HepG2 (cell line): ENCODE data around the gene ESRP2. TPM values are rescaled to one million over a fixed set of nuclear protein-coding genes. Genes with fewer than 3 reads are reported as not detected.

Experiments used
- ARID2 ChIP-seq: sonication (generic); formaldehyde crosslinking; IDR thresholded peaks from 2 replicates; pipeline ENCODE4 v1.8.1; 2022; ENCODE audit warnings: mild to moderate bottlenecking, missing genetic modification reagents, borderline replicate concordance
- CTCF ChIP-seq: sonication (generic); formaldehyde crosslinking; IDR thresholded peaks from 2 replicates; pipeline ENCODE4 v1.5.0; 2020; ENCODE audit warnings: mild to moderate bottlenecking, missing genetic modification reagents, moderate library complexity
- HHEX ChIP-seq: IDR thresholded peaks from 2 replicates; pipeline ENCODE4 v1.6.1; 2016; ENCODE audit warnings: control low read depth
- HMGXB3 ChIP-seq: sonication (generic); formaldehyde crosslinking; IDR thresholded peaks from 2 replicates; pipeline ENCODE4 v1.4.0; 2020; ENCODE audit warnings: missing genetic modification reagents, borderline replicate concordance
- IRX3 ChIP-seq: sonication (generic); formaldehyde crosslinking; IDR thresholded peaks from 2 replicates; pipeline ENCODE4 v1.8.1; 2023; ENCODE audit warnings: mild to moderate bottlenecking, low read depth, missing genetic modification reagents, borderline replicate concordance
- NFE2 ChIP-seq: sonication (generic); formaldehyde crosslinking; IDR thresholded peaks from 2 replicates; pipeline ENCODE4 v1.4.0; 2020; ENCODE audit warnings: missing genetic modification reagents
- TAF1 ChIP-seq: sonication (generic); formaldehyde crosslinking; IDR thresholded peaks from 2 replicates; pipeline ENCODE4 v1.4.0; 2020; ENCODE audit warnings: missing genetic modification reagents
- ZBTB8A ChIP-seq: sonication (generic); formaldehyde crosslinking; IDR thresholded peaks from 2 replicates; pipeline ENCODE4 v1.4.0; 2020; ENCODE audit warnings: mild to moderate bottlenecking, low read depth, missing genetic modification reagents, borderline replicate concordance
- ZKSCAN1 ChIP-seq: fragments of 150-350 bp; IDR thresholded peaks from 2 replicates; pipeline ENCODE4 v1.6.1; 2014; ENCODE audit warnings: low read length
- ZNF501 ChIP-seq: sonication (generic); formaldehyde crosslinking; IDR thresholded peaks from 2 replicates; pipeline ENCODE4 v1.5.1; 2020; ENCODE audit warnings: mild to moderate bottlenecking, moderate library complexity, missing genetic modification reagents
- ZNF546 ChIP-seq: sonication (generic); formaldehyde crosslinking; conservative IDR thresholded peaks from 2 replicates; pipeline ENCODE4 v1.8.1; 2023; ENCODE audit warnings: mild to moderate bottlenecking, missing genetic modification reagents
- ZNF562 ChIP-seq: sonication (generic); formaldehyde crosslinking; IDR thresholded peaks from 2 replicates; pipeline ENCODE4 v1.8.0; 2022; ENCODE audit warnings: missing genetic modification reagents, borderline replicate concordance
- polyA plus RNA-seq, 8 experiments: library from polyadenylated mRNA; depleted of rRNA in 3 of 8; stranded (reverse) in 7 of 8; unstranded in 1 of 8; fragments of >200 nt; fragmentation: Illumina TruSeq in 4 of 8; extraction: Trizol in 4 of 8; gene quantifications; 2 replicates each; pipeline versions ENCODE4 v1.2.1 to v1.2.3, GENCODE V29; 2011 to 2016; ENCODE audit warnings: low read depth in 4 of 8, missing spikeins in 1 of 8, mixed read lengths in 1 of 8; ENCODE audit not compliant: insufficient read depth in 1 of 8
- total RNA-seq, 5 experiments: library from RNA; depleted of rRNA; stranded (reverse); fragments of >200 nt; fragmentation: Illumina TruSeq; extraction: Trizol; gene quantifications; 2 replicates each; pipeline ENCODE4 v1.2.3, GENCODE V29; 2016; ENCODE audit warnings: low read depth in 1 of 5
- TF ChIP-seq, protein P1 (sequence below): sonication (generic); formaldehyde crosslinking; IDR thresholded peaks from 2 replicates; pipeline ENCODE4 v1.5.1; 2020; ENCODE audit warnings: mild to moderate bottlenecking, missing genetic modification reagents, moderate library complexity
- TF ChIP-seq, protein P2 (sequence below): sonication (generic); formaldehyde crosslinking; IDR thresholded peaks from 2 replicates; pipeline ENCODE4 v1.4.0; 2020; ENCODE audit warnings: low read depth, mild to moderate bottlenecking, missing genetic modification reagents
- TF ChIP-seq, protein P3 (sequence below): sonication (generic); formaldehyde crosslinking; IDR thresholded peaks from 2 replicates; pipeline ENCODE4 v1.8.1; 2023; ENCODE audit warnings: mild to moderate bottlenecking, inconsistent platforms, moderate library complexity, missing genetic modification reagents, borderline replicate concordance

ESRP2 gene
- total and polyA plus RNA-seq, 2 of the 13 experiments (the other 11 are each of a cell fraction or from before 2014, with no cell fraction given): 21.1 to 32.4 TPM

GRCh38 chr16:68235108-68235886, 630 bp downstream of the ESRP2 start (continued):
- TF ChIP-seq, protein P1, sequence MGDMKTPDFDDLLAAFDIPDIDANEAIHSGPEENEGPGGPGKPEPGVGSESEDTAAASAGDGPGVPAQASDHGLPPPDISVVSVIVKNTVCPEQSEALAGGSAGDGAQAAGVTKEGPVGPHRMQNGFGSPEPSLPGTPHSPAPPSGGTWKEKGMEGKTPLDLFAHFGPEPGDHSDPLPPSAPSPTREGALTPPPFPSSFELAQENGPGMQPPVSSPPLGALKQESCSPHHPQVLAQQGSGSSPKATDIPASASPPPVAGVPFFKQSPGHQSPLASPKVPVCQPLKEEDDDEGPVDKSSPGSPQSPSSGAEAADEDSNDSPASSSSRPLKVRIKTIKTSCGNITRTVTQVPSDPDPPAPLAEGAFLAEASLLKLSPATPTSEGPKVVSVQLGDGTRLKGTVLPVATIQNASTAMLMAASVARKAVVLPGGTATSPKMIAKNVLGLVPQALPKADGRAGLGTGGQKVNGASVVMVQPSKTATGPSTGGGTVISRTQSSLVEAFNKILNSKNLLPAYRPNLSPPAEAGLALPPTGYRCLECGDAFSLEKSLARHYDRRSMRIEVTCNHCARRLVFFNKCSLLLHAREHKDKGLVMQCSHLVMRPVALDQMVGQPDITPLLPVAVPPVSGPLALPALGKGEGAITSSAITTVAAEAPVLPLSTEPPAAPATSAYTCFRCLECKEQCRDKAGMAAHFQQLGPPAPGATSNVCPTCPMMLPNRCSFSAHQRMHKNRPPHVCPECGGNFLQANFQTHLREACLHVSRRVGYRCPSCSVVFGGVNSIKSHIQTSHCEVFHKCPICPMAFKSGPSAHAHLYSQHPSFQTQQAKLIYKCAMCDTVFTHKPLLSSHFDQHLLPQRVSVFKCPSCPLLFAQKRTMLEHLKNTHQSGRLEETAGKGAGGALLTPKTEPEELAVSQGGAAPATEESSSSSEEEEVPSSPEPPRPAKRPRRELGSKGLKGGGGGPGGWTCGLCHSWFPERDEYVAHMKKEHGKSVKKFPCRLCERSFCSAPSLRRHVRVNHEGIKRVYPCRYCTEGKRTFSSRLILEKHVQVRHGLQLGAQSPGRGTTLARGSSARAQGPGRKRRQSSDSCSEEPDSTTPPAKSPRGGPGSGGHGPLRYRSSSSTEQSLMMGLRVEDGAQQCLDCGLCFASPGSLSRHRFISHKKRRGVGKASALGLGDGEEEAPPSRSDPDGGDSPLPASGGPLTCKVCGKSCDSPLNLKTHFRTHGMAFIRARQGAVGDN (CRISPR knock-in tag): peak; percentile 85
- TF ChIP-seq TAF1 (CRISPR knock-in tag) (peak; percentile 65), ARID2 (peak; percentile 87), ZNF546 (CRISPR knock-in tag) (no peak), IRX3 (CRISPR knock-in tag) (no peak; the same call in 1 of the 2 replicates), ZNF501 (CRISPR knock-in tag) (peak; percentile 62; the same call in 1 of the 2 replicates), HHEX (no peak), CTCF (peak; percentile 73), NFE2 (no peak), ZKSCAN1 (no peak), ZBTB8A (CRISPR knock-in tag) (0 out of 2 replicates have a peak, but pooled peaks have one; percentile 48), ZNF562 (CRISPR knock-in tag) (no peak), HMGXB3 (no peak)
- TF ChIP-seq, protein P2, sequence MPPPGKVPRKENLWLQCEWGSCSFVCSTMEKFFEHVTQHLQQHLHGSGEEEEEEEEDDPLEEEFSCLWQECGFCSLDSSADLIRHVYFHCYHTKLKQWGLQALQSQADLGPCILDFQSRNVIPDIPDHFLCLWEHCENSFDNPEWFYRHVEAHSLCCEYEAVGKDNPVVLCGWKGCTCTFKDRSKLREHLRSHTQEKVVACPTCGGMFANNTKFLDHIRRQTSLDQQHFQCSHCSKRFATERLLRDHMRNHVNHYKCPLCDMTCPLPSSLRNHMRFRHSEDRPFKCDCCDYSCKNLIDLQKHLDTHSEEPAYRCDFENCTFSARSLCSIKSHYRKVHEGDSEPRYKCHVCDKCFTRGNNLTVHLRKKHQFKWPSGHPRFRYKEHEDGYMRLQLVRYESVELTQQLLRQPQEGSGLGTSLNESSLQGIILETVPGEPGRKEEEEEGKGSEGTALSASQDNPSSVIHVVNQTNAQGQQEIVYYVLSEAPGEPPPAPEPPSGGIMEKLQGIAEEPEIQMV (CRISPR knock-in tag): no peak
- TF ChIP-seq, protein P3, sequence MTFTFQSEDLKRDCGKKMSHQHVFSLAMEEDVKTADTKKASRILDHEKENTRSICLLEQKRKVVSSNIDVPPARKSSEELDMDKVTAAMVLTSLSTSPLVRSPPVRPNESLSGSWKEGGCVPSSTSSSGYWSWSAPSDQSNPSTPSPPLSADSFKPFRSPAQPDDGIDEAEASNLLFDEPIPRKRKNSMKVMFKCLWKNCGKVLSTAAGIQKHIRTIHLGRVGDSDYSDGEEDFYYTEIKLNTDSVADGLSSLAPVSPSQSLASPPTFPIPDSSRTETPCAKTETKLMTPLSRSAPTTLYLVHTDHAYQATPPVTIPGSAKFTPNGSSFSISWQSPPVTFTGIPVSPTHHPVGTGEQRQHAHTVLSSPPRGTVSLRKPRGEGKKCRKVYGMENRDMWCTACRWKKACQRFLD: no peak; the same call in 1 of the 2 replicates
